Measurements from ENCODE around the gene SYPL1.

The SYPL1 gene

DNA sequence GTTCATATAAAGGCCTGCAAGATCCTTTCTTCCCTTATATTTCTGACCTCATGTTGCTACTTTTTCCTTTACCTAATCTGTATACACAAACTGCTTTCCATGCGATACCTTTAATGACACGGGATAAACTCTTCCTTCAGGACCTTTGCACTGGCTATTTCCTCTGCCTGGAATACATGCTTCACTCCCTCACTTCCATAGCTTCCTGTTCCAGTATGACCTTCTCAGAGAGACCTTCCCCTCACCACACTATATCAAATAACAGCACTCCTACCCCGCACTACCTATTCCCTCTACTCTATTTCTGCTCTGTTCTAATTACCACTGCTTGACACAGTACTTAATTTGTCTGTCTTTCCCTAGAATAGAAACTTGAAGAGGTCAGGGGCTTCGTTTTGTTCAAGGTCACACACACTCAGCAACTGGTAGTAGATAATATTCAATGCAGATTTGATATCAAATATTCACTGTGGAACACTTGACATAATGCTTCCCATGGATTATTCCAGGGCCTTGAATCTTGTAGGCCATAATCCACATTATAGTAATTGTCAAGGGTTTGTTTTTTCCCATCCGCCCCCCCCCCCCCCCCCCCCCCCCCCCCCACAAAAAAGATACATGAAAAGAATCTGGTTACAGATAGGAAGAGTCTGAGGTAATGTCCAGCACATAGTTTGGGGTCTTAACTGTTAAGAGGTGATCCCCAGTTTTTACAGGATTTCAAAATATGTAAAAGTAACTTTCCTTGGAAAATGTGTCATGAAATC lies 11.1 kb downstream of the SYPL1 start:
- in situ Hi-C loops (cut with MboI; ENCODE audit: low pct_unique_long_range_greater_than_20kb, low sequenced_read_pairs) = no loop called here

DNA sequence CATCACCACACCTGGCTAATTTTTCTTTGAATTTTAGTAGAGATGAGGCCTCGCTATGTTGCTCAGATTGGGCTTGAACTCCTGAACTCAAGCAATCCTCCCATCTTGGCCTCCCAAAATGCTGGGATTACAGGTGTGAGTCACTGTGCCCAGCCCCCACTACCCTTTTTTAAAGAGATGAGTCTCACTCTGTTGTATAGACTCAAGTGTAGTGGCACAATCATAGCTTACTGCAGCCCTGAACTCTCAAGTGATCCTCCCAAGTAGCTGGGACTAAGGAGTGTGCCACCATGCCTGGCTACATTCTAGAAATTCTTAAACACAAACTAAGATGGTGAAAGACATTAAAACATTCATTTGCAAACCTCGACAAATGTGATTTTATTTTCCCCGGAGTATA lies 12.6 kb downstream of the SYPL1 start:
- no peak for DNase-seq
- in situ Hi-C loops (cut with MboI; ENCODE audit: low pct_unique_long_range_greater_than_20kb, low sequenced_read_pairs) = no loop called here

More for the DNA sequence above, 11.1 kb downstream of the SYPL1 start:
- no peak for DNase-seq

DNA sequence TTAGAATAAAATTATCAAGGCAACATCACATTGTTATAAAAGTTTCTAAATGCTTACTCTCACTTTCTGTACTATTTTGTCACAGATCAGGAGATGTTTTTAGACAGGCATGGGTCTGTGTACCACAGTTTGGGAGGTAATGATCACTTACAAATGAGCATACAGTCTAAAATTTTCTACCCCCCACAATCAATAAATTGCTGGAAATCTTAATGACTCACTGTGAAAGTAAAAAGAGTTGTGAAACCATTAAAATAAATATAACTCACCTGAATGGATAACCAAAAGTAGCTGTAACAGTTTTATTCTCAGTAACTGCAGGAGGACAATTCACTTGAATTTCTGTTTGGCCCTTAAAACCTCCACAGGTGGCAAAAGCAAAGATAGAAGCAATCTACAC lies 13.2 kb downstream of the SYPL1 start:
- DNase-seq = no peak
- in situ Hi-C loops (cut with MboI; ENCODE audit: low pct_unique_long_range_greater_than_20kb, low sequenced_read_pairs) = no loop called here

DNA sequence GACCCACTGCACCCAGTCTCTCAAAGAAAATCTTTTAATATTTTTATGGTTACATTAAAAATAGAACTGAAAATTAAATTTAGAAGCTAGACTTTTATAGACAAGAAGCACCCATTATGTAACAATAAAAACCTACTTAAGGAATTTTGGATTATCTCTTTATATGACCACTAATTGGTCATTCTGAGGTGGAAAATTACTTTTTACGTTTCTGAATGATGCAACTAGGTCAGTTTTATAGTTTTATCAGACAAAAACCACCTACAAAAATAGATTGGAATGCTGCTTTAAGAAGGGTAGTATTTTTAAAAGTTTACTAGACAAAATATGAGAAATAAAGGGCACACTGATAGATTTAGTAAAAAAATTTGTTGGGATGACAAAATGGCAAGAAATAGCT lies 16.5 kb downstream of the SYPL1 start:
- in situ Hi-C loops (cut with MboI; ENCODE audit: low pct_unique_long_range_greater_than_20kb, low sequenced_read_pairs) = no loop called here
- no peak for DNase-seq

DNA sequence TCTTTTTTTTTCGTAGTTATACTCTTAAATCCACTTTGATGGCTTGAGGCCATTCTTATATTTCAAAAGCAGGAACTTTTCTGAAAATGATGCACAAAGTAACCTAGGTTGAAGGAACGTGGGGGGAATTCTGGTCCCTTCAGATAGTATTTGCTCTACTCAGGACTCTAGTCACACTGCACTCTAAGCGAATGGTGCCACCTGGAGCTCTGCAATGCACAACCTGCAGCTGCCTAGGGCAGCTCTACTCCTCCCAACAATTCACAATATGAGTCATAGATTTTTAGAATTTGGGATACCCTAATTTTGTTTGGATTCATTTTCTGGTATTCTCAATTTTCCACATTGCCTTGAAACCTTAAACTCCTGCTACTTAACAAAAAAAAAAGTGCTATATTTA lies 17.3 kb downstream of the SYPL1 start:
- no peak for DNase-seq
- in situ Hi-C loops (cut with MboI; ENCODE audit: low pct_unique_long_range_greater_than_20kb, low sequenced_read_pairs) = no loop called here

DNA sequence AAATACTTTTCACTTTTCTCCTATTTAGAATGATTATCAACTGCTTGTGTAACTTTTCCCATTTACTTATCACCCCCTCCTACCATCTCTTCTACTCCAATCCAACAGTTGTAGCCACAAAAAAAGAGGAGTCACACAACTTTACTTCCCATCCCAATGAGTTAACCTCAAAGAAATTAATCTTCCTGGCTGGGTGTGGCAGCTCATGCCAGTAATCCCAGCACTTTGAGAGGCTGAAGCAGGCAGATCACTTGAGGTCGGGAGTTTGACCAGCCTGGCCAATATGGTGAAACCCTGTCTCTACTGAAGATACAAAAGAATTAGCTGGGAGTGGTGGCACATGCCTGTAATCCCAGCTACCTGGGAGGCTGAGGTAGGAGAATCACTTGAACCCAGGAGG lies 19.9 kb downstream of the SYPL1 start:
- DNase-seq = no peak
- in situ Hi-C loops (cut with MboI; ENCODE audit: low pct_unique_long_range_greater_than_20kb, low sequenced_read_pairs) = no loop called here

DNA sequence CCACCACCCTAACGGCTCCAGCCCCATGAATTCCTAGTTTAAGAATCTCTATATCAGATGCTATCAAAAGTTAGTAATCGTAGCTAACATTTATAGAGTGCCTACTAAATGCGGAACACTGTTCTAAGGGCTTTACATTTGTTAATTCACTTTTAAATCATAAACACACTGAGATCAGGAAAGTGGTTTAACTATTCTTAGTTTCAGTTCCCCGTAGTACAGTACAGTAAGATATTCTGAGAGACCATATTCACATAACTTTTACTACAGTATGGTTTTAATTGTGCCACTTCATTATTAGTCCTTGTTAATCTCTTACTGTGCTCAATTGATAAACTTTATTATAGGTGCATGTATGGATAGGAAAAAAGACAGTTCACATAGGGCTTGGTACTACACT lies 22.5 kb downstream of the SYPL1 start:
- DNase-seq = no peak
- in situ Hi-C loops (cut with MboI; ENCODE audit: low pct_unique_long_range_greater_than_20kb, low sequenced_read_pairs) = no loop called here

DNA sequence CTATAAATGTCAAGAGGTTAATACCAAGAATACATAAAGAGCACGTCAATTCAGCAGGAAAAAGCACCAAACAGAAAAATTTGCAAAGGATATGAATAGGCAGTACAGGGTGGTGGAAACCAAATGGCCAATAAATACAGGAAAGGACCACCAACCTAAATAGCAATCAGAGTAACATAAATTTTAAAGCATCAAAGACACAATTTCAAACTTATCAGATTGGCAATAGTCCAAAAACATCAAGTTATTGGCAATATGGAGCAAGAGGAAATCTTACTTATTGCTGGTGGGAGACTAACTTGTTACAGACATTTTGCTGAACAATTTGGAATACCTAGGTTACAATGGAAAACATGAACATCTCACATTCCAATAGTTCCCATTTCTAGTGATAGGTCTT lies 24.1 kb downstream of the SYPL1 start:
- in situ Hi-C loops (cut with MboI; ENCODE audit: low pct_unique_long_range_greater_than_20kb, low sequenced_read_pairs) = no loop called here
- no peak for DNase-seq

DNA sequence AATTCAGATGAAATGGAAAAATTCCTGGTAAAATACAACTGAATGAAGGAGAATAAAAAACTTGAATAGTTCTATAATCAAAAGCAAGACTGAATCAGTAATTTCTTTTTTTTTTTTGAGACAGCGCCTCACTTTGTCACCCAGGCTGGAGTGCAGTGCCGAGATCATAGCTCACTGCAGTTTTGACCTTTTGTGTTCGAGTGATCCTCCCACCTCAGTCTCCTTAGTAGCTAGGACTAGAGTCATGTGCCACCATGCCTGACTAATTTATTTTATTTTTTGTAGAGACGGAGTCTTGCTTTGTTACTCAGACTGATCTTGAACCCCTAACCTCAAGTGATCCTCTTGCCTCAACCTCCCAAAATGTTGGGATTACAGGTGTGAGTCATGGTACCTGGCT lies 26.1 kb downstream of the SYPL1 start:
- in situ Hi-C loops (cut with MboI; ENCODE audit: low pct_unique_long_range_greater_than_20kb, low sequenced_read_pairs) = no loop called here

DNA sequence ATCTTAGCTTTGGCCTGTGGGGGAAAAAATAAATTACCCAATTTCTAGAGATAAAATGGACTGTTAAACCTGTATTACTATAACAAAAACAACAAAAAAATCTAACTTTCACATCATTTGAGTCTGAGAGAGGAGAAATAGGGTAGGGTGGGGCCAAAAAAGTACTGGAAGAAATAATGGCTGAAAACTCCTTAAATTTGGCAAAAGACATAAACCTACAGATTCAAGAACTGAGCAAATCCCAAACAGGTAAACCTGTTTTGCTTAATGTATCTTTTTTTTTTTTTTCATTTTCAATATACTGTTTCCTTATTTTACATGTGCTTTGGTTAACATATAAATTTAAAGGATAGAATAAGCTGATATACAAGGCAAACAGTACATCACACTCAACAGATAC lies 27.1 kb downstream of the SYPL1 start:
- DNase-seq = no peak
- in situ Hi-C loops (cut with MboI; ENCODE audit: low pct_unique_long_range_greater_than_20kb, low sequenced_read_pairs) = no loop called here

More for the DNA sequence above, 26.1 kb downstream of the SYPL1 start:
- DNase-seq = no peak

DNA sequence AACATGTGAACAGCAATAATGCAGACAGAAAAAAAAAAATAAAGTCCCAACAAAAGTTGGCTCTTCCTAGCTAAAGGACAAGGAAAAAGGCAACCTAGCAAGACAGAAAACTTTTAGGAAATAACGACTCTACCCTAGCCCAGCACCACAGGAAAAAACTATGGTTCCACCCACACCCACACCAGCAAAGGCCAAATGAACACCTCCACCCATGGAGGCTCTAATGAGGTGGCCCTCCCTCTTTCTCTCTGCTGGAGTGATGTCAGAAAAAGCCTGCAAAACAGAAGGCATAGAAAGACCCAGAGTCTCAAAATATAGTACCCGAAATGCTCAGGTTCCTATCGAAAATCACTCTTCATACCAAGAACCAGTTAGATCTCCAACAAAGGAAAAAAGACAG lies 28.4 kb downstream of the SYPL1 start:
- no peak for DNase-seq
- in situ Hi-C loops (cut with MboI; ENCODE audit: low pct_unique_long_range_greater_than_20kb, low sequenced_read_pairs) = no loop called here

DNA sequence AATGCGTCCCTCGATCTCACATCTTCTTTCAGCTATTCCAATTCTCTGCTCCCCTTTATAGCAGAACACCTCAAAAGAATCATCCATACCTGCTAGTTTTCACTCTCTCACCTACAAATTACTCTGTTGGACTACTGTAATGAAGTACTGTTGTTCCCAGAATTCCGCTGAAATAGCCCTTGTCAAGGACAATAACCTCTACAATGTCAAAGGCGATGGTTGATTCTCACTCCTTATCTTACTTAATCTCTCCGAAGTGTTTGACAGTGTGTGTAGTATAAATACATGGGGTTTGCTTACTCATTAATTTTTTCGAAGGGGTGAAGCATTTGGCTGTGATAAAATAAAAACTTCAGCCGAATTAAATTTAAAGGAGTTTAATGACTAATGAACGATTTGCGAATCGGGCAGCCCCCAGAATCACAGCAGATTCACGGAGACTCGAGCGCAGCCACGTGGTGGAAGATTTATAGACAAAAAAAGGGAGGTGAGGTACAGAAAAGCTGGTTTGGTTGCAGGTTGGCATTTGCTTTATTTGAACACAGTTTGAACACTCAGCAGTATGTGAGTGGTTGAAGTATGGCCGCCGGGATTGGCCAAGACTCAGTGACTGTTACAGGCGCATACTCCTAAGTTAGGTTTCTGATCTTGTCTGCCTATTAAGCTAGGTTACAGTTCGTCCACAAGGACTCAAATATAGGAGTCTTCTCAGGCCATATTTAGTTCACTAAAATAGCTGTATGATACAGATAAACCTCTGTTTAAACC lies 29.8 kb downstream of the SYPL1 start:
- DNase-seq = no peak
- in situ Hi-C loops (cut with MboI; ENCODE audit: low pct_unique_long_range_greater_than_20kb, low sequenced_read_pairs) = no loop called here

DNA sequence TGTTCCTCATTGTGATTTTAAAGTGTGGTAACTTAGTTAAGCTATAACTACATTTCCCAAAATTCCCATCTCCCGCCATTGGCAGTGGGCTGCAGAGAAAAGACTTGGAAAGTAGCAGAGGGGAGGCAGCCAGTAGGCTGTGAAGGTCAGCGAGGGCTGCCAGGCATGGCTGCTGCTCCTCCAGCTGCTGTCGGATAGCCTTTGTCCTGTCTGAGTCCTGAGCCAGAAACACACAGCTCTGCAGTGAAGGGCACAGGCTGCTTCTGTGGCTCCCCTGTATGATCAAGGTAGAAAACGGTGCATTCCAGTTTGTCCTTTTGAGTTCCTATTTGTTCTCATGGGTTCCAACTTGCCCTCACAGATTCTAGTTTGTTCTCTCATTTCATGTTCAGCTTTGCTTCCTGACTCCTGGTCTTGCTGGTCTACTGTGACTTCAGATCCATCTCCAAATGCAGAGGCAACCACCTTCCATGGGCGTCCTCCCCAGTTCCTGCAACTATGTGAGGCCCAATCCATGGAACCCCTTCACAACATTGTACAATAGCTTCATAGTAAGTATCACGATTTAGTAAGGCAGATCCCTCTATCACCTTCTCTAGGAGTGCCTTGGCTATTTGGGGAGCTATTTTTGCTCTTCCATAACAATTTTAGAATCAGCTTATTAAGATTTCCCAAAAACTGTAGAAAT lies 31.7 kb downstream of the SYPL1 start:
- in situ Hi-C loops (cut with MboI; ENCODE audit: low pct_unique_long_range_greater_than_20kb, low sequenced_read_pairs) = no loop called here
- no peak for DNase-seq

DNA sequence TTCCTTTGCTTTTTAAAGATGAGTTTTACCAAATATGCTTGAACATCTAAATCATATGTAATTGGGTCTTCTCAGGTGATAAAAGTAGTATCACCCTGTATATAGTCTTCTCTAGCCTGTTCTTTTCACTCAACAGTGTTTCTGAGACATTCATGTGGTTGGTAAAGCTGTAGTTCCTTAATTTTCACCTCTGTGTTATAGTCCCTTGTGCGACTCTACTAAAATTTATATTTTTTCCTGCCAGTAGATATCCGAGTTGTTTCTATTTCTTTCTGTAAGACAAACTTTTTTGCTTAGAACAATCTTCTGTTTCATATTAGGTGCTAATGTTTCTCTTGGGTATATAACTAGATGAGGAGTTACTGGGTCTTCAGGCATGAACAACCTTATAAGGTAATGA lies 35.6 kb downstream of the SYPL1 start:
- in situ Hi-C loops (cut with MboI; ENCODE audit: low pct_unique_long_range_greater_than_20kb, low sequenced_read_pairs) = no loop called here

DNA sequence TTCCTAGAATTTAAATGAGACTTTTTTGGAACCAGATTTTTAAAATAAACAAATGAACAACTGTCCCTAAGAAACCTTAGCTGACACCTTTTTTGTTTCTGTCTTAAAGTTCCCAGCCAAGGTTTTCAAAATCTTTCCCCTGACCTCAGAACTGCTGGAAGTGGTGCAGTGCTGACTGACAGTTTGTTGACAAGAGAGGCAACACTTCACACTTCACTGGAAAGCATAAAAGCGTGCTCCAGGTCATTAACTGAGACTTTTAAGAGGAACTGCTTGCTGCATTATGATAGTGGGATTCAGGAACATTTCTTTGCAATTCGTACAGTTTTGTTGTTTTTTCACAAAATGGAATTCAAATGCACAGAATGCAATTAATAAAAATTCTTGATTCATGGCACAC lies 36.2 kb downstream of the SYPL1 start:
- peak; percentile 56 for DNase-seq
- in situ Hi-C loops (cut with MboI; ENCODE audit: low pct_unique_long_range_greater_than_20kb, low sequenced_read_pairs) = no loop called here

More for the DNA sequence above, 35.6 kb downstream of the SYPL1 start:
- DNase-seq = no peak

DNA sequence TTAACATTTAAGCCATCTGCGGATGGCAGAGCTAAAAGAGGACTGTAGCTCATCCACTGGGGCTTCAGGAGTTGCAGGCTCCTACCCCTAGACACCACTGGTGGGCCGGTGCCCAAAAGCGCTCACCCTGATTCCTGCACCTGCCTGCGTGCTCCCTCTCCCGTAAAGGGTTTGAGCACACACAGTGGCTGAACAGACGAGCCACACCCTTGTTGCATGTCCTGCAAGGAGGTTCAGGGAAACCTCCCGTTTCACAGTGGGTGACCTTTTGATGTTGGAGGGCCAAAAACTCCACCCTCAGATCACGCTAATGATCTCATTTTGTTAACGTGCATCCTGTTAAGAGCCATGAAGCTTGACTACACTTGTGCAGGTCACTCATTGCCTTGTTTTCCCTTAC lies 37.9 kb downstream of the SYPL1 start:
- no peak for DNase-seq
- in situ Hi-C loops (cut with MboI; ENCODE audit: low pct_unique_long_range_greater_than_20kb, low sequenced_read_pairs) = no loop called here

DNA sequence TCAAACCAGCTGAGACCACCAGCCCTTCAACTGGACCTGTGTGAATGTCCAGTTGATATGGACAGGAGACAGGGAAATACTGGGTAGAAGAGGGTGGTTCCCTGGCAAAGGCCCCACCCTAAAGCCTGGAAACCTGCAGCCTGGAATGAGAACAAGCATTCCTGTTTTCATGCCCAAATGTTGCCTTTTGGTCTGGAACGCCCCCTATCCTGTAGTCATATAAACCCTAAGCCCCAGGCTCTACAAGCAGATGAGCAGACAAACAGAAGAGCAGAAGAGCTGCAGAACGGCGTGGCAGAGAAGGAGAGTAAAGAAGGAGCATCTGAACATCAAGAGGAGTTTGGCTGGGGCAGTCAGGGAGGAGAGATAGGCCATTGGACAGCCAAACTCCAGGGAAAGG lies 38.4 kb downstream of the SYPL1 start:
- in situ Hi-C loops (cut with MboI; ENCODE audit: low pct_unique_long_range_greater_than_20kb, low sequenced_read_pairs) = no loop called here
- DNase-seq = no peak

DNA sequence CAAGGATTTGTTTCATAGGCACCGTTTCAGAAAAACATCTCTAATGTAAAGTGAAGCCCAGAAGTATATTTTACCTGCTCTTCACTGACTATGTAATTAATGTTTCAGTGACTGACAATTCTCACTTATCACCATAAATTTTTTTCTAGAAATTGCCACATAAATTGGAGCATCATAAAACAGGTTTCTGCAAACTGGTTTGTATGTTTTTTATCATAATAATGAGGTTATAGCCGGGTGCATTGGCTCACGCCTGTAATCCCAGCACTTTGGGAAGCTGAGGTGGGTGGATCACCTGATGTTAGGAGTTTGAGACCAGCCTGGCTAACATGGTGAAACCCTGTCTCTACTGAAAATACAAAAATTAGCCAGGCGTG lies 39.4 kb downstream of the SYPL1 start:
- in situ Hi-C loops (cut with MboI; ENCODE audit: low pct_unique_long_range_greater_than_20kb, low sequenced_read_pairs) = no loop called here
- DNase-seq = no peak

DNA sequence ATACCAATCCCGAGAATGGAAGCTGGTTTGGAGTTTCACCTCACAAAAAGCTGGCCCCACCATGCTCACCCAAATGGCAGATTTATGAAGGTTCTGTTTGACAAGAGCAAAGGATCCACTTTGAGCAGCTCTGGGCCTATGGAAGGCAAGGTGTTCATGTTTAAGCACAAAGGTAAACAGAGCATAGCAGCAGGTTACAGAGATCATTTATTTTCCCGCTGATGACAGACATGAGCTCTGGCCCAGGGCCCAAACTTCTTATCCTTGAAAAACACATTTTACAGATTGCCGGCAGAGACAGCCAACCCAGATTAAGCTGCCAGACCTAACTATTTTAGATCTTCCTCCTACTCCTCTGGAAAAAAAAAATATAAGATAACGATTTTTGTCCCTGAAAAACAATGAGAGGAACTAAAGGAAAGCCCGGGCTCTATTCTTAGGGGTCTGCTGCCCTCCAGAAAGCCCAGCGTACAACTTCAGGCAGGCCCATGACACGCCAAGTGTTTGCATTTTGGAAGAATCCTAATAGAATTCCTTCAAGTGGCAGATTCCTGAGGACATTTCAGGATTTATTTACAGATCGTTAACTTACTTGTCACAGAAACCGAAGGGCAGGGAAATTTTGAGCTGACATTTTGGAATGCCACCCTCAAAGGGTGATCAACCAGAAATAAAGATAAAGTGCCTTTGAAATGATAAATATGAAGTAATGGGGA lies 40.0 kb downstream of the SYPL1 start:
- DNase-seq = peak; percentile 88
- in situ Hi-C loops (cut with MboI; ENCODE audit: low pct_unique_long_range_greater_than_20kb, low sequenced_read_pairs) = no loop called here

Data from KBM-7 (cell line).